Measurements from ENCODE around the gene EDNRA.

EDNRA gene

DNA sequence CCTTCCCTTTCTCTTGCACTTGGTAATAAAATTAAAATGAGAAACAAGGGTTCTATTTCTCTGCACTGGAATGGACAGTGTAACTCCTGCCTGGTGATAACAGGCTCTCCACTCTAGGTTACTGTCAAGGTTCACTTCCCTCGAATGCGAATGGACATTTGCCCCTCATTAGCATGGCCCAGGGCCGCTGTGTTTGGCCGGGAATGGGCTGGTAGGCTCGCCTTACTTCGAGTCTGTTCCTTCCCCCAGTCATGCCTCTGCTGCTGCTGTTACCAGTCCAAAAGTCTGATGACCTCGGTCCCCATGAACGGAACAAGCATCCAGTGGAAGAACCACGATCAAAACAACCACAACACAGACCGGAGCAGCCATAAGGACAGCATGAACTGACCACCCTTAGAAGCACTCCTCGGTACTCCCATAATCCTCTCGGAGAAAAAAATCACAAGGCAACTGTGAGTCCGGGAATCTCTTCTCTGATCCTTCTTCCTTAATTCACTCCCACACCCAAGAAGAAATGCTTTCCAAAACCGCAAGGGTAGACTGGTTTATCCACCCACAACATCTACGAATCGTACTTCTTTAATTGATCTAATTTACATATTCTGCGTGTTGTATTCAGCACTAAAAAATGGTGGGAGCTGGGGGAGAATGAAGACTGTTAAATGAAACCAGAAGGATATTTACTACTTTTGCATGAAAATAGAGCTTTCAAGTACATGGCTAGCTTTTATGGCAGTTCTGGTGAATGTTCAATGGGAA is 61.5 kb downstream of the EDNRA start:
- no peak for DNase-seq

DNA sequence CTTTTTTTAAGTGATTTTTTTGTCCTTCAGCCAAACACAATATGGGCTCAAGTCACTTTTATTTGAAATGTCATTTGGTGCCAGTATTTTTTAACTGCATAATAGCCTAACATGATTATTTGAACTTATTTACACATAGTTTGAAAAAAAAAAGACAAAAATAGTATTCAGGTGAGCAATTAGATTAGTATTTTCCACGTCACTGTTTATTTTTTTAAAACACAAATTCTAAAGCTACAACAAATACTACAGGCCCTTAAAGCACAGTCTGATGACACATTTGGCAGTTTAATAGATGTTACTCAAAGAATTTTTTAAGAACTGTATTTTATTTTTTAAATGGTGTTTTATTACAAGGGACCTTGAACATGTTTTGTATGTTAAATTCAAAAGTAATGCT is 62.1 kb downstream of the EDNRA start:
- no peak for DNase-seq

DNA sequence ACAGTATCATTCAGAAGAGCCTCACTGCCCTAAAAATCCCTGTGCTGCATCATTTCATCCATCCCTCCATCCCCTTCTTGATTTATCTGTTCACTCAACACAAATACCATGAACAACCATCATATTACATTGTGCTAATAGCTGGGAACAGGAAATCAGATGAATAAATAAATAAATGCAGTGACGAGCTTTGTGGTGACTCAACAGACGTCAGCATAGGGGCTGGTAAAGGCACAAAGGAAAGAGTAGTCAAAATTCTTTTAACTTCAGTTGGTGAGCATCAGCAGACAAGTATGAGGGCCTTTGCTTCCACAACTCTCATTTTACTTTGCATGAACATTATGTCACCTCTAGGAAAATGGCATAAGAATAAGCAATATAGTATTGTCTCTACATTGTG is 65.5 kb downstream of the EDNRA start:
- DNase-seq, result no peak

DNA sequence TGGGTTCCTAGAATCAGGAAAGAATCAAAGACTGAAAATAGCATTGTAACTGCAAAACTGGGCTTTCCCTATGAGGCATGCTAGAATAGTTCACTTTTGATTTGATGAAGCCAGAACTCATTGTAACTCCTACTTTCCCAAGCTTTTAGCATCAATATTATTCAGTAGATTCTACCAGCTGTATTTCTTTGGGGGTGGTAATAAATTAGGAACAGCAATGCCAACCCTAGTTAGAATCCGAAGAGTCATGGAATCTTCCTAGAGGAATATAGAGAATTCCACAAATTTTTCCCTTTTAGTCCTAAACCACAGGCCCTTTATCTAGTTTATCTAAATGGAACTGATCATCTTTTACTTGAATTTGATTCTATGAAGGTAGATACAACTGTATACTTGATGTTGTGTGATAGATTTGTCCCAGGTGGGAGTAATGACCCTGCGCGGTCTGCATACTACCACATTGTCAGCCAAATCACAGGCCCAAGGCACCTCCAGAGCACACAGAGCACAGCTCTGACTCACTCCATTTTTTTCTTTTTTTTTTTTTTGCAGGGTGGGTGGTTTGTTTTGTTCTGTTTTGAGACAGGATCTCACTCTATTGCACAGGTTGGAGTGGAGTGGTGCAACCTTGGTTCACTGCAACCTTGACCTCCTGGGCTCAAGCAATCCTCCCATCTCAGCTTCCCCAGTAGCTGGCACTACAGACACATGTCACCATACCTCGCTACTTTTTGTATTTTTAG is 66.6 kb downstream of the EDNRA start:
- DNase-seq, result no peak

DNA sequence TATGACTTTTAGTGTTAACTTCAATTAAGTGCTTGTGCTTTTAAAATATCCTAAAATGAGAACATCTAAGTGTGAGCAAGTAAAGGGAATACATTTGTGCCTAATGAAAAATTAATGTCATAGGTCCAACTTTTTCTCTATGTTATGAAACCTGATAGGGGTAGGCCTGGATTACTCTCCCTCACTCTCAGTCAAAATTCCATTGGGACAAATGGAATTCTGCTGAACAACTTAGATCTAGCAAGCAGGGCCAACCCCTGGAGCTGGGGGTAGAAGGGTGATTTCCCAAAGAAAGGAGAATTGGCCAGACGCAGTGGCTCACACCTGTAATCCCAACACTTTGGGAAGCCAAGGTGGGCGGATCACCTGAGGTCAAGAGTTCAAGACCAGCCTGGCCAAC is 67.4 kb downstream of the EDNRA start:
- no peak for DNase-seq

DNA sequence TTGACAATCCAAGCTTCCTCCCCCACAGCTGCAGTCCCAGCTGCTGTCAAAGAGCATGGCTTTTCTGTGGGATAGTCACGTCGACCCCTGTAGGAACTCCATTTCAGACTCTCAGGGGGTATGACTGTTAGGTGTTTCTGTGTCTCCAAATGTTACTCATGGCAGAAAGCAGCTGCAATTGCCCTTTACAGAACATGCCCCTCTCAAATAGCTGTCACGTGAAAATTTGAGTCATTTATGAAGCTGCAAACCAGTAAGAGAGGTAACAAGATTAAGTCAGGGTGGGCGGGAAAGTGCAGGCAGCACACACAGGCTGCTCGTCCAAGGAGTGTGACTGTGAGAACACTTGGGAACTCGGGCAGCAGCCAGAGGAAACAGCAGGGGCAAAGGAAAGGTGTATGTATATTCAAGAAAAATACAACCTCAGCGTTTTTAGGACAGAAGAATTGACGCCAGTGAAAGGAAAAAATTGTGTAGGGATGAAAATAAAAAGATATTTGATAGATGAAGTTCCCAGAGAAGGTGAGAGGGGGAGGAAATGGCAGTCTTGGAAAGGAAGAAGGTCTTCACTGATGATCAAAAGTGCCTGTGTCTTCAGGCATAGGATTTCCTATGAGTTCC is 69.8 kb downstream of the EDNRA start:
- no peak for DNase-seq

DNA sequence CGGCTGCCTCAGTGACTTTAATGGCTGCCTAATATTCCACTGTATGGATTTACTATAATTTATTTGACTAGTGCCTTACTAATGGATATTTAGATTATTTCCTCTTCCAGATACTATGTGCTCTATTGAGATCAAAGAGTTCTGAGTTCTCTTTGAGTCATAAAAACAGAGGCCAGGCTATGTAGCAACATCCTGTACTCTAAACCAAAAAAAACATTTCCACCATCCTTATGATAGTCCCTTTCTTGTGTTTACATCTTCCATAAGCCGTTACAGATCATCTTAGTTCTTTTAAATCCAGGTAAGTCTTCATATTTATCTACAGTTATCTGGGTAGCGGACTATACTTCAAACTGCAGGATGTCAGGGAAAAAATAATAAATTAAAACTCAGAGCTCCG is 79.7 kb downstream of the EDNRA start:
- no peak for DNase-seq

DNA sequence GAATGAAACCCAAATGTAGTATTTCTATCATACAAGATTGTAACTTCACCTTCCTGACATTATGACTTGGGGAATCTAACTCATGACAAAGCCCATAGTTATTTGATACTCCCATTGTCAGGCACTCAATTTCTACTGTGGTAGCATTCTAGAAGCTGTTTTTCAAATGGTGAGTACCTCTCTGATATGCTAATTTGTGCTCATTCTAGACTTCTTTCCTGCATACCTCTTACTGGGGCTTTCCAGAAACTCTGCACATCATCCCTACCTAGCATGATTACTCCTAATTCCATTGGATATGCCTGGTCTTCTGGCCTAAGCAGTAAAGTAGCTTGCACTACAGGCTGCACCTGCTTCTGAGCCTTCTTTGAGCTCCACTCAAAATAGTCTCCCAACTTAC is 85.9 kb downstream of the EDNRA start:
- no peak for DNase-seq

DNA sequence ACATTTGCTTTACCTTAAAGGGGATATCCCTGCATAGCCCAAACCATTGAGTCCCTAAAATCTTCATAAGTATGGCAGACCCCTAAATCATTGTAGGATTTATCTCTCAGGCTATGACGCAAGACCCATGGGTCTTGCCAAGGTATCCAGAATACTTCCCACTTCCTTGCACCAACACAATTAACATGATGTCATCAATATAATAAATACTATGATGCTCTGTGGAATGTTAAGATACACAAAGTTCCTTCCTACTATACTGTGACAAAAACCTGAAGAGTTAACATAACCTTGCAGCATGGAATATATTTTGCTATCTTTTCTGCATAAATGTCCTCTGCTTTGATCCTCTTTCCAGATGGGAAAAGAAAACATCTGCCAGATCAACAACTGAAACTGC is 86.4 kb downstream of the EDNRA start:
- DNase-seq, result no peak

DNA sequence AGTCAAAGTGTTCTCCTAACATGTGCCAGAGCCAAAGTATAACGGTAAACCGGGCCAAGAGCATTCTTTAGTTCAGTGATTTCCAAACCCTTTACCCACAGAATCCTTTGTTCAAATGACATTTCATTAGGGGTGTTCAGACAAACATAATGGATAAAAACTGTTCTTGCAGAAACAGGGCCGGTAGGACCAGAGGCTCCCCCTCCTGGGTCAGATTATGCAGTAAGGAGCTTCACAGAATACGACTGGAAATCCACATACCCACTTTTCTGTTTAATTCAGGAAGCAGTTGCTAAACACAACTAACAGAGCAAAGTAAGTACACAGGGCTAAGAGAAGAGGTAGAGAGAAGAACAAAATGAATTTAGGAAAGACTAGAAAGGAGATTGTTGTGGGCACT is 89.7 kb downstream of the EDNRA start:
- no peak for DNase-seq

DNA sequence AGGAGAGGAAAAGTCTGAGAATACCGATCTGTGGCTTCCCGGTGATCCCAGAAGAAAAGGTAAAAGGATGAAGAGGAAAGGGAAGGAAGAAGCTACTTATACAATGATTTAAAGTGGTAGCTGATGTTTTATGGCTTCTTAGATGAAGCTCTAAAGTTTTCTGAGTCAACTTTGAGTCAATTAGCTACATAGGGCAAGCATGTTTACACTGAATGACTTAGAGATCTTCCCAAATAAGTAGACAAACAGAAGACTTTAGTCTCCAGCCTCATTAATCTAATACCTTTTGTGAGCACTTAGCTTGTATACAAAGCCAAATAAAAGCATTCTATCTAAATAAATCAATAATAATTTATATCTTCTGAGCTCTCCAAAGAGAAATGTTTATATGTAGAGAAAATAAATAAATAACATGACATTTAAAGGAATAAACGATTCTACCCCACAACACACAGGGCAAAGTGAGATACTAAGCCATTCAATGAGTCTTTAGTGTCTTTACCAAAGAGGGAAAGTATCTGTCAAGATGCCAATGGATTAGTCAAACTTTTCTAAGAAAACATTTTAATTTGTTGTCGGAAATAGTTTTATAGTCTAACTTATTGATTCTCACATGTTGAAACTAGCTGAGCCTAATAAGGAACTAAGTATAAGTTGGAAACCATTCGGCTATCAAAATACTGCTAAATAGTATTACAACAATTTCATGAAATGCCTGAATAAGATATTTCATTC is 90.3 kb downstream of the EDNRA start:
- DNase-seq, result no peak

DNA sequence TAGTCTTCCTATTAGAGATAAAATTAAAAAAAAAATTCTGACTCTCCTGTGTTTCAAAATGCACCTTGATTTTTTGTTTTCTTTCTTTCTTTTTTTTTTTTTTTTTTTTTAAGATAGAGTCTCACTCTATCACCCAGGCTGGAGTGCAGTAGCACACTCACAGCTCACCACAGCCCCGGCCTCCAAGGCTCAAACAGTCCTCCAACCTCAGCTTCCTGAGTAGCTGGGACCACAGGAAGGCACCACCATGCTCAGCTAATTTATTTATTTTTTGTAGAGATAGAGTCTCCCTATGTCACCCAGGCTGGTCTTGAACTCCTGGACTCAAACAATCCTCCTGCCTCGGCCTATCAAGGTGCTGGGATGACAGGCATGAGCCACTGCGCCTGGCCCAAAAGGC is 95.2 kb downstream of the EDNRA start:
- DNase-seq, result no peak

DNA sequence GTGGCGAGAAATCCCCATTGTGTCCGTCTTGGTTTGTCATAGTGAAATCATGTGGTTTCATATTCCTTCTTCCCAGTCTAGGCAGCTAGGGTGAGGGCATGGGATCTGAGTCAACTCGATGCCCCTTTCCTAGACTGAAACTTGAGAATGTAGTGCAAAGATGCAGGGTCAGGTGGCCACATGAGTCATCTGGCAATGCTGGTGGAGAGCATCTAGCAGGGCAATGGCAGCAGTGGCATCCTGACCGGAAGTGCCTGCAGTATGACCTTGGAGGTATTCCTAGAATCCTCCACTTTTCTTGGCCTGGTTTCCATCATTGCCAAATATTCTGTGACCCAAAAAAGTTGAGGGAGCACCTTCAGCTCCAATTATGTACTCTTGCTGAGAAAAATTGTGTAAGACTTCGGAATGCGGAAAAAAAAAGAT is 97.2 kb downstream of the EDNRA start:
- DNase-seq, result no peak

DNA sequence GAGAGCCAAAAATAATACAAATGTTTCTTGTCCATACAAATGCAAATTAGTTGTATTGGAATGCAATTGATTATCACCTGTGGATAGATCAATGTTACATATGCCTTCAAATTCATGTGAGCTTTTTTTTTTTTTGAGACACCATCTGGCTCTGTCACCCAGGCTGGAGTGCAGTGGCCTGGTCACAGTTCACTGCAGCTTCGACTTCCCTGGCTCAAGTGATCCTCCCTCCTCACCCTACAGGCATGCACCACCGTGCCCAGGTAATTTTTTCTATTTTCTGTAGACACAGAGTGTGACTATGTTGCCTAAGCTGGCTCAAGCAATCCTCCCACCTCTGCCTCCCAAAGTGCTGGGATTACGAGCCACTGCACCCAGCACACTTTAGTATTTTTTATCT is 97.7 kb downstream of the EDNRA start:
- DNase-seq, result no peak

DNA sequence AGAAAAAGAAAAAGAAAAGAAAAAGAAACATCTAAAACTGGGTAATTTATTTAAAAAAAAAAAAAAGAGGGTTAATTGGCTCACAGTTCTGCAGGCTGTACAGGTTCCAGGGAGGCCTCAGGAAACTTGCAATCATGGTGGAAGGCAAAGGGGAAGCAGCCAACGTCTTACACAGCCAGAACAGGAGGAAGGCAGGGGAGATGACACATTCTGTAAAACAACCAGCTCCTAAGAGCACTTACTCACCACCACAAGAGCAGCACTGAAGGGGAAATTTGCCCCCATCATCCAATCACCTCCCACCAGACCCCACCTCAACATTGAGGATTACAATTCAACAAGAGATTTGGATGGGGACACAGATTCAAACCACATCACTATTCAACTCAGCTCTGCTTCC is 99.5 kb downstream of the EDNRA start:
- DNase-seq, result no peak

DNA sequence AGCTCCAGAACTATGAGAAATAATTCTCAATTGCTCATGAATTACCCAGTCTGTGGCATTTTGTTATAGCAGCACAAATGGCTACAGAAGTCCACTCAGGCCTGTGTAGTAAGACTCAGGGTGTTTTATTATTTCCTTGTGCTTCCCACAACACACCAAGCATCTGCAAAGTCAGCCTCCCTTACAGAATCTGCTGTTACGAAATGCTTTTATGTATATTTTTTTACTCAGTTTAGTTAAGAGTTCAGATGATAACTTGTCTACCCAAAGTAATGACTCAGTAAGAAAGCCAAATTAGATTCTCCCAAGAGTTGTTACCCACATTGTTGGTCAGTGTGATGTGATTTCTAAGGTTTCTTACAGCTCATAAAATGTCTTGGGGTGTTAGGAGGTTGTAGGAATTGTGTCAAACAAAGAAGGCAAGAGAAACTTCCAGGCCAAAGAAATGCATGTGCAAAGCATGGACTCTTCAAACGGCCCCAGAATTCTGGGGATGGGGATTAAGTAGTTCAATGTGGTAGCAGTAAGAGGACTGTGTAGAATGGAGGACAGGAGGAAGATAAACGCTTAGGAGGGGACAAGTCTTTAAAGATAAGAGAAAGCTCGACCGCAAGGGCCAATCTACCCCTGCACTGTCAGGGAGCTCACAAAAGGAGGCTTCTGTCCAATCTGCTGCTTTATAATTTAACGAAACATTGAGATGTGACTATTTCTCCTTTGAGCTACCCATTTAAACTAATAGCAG is 100.9 kb downstream of the EDNRA start:
- DNase-seq, result no peak

DNA sequence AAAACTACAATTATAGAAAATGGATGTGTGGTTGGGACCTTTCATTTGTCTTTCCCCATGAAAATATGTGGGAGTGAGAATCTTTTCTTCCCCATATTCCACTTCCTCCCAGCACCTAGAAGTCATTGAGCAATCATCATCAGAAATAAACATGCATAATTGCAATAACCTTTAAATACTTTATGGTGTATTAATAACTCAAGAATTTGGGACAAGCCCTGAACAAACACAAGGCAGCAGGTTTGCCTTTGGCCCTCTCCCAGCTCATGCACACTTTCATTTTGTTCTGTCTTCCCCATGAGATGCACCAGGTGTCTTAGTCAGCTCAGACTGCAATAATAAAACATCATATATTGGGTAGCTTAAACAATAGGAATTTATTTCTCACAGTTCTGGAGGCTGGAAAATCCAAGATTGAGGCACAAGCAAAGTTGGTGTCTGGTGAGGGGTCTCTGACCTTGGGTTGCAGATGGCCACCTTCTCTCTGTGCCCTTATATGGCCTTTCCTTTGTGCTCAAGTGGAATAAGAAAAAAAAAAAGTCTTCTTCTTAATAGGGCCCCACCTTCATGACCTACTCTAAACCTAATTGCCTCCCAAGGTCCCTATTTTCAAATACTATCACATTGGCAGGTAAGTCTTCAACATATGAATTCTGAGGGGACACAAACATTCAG is 101.6 kb downstream of the EDNRA start:
- DNase-seq, result no peak

DNA sequence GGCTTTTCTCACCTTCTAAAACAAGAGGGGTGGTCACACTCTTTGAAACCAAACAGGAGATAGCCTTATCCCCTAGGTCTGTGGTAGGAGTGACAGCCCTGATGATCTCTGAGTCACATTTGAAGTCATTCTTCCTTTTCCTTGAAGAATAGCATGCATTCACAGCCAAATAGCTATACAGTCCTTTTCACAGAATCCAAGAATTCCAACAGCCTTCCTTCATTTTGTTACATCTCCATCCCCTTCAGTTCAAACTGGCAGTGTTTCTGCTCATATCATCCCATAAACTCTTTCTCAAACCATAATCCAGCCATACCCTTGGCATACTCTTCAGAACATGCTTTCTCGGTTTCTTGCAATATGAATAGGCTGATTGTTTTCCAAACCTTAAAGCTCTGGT is 103.0 kb downstream of the EDNRA start:
- DNase-seq, result no peak

DNA sequence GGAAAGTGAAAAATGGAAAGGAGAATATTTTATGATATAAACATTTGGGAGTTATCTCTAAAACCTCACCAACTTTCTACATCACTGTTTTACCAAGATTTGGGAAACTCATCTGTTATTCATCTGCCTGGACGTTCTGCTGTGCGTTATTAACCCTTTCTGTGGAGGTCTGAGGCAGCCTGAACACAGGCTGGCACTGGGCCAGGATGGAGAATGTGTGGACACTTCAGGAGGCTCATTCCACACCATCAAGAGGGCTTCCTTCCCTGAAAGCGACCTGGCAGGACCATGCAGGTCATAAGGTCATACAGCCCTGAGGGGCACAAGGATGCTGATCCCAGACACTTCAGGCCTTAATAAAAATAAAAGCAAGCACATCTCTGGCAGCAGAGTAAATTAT is 105.1 kb downstream of the EDNRA start:
- no peak for DNase-seq

DNA sequence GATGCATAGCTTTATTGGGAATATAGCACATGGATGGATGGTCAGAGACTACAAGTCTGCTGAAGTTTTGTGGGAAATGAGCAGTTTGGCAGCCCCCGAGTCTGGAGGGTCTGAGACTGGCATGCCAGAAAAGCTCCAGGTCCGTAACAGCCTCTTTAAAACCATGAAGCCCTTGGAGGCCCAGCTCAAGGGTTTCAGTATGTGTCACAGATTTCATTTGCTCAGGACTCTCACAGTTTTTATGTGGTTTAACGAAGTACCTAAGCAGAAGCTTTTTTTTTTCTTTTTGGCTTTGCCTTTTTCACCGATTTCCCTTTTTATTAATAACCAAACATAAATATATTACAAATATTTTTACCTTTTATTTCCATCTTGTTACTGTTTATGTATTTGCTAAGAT is 105.7 kb downstream of the EDNRA start:
- no peak for DNase-seq

DNA sequence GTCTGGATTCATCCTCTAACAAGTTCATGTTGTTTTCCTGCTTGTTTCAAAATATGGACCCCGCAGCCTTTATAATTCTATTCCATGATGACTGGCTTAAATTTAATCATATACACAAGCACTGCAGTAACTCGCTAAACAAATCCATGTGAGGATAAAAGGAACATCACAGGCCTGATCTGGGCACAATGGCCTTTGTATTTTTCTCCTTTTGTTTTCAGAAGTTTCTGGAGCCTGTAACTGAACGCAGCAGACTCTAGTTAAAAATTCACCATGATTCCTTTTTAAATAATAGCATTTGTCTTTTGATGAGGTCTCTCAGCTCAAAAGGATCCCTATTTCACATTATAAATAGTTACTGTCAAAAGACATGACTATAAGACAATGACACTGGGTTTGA is 106.1 kb downstream of the EDNRA start:
- no peak for DNase-seq

DNA sequence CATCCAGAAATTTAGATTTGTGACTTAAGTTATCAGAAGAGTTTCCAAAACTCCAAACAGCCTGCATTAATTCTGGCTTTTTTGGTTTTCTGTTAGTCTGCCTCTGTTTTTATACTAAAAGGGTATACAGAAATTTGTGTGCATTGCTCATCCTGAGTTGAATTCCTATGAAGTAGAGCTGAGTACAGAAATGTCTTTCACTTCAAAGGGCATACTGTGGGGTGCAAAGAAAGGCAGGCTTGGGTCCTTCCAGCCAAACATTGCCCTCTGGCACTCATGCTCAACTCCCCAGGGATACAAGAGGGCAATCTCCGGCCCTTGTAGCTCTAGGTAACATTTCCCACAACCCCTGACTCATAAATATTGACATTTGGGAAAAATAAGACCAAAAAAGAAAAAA is 108.7 kb downstream of the EDNRA start:
- no peak for DNase-seq

Measured in NCI-H1436 (cell line).